HPDE6-E6E7 (cell line): ENCODE measurements around the gene SYTL1.
A peak's percentile ranks its signal among the peaks of the same experiment; 100 is the strongest.
"Not testable (repeated sequence)": the region's sequence is repeated elsewhere in the genome, so short reads cannot be mapped to it uniquely, and the experiment has no call there.

Experiments
- DNase-seq: peaks from one replicate; pipeline ENCODE4 v3.0.0; 2011; ENCODE audit warnings: missing footprints; ENCODE audit errors: extremely low spot score

SYTL1 gene

GRCh38 chr1:27383039-27383605 lies 41.3 kb downstream of the SYTL1 start, which contains the start of gene CD164L2:
Gene CD164L2 (minus strand): TSS chr1:27383333. CDS start chr1:27383239, 94 bp downstream.
- peak; percentile 86 for DNase-seq

GRCh38 chr1:27383661-27384060 lies 41.8 kb downstream of the SYTL1 start:
- no peak for DNase-seq

- DNase-seq = not testable (repeated sequence)
These were observed 43.0 kb downstream of the SYTL1 start for GRCh38 chr1:27384797-27385196.

- peak; percentile 62 for DNase-seq
These were observed 46.6 kb downstream of the SYTL1 start for GRCh38 chr1:27388337-27389005.

- peak; percentile 66 for DNase-seq
These were observed 49.8 kb downstream of the SYTL1 start for GRCh38 chr1:27391511-27392095.

- peak; percentile 85 for DNase-seq
These were observed 50.4 kb downstream of the SYTL1 start, which contains the start of gene GPR3 for GRCh38 chr1:27392096-27392777. Gene GPR3 (plus strand): TSS chr1:27392622. CDS start chr1:27393799, 1,177 bp downstream.

- DNase-seq = no peak
These were observed 51.2 kb downstream of the SYTL1 start for GRCh38 chr1:27392778-27393635.

- DNase-seq = no peak
These were observed 51.9 kb downstream of the SYTL1 start for GRCh38 chr1:27393641-27394281.

- DNase-seq = no peak
These were observed 52.4 kb downstream of the SYTL1 start for GRCh38 chr1:27394282-27394658.

- DNase-seq = no peak
These were observed 53.1 kb downstream of the SYTL1 start for GRCh38 chr1:27394925-27395324.

GRCh38 chr1:27395441-27396195 lies 53.8 kb downstream of the SYTL1 start:
- peak; percentile 68 for DNase-seq

- DNase-seq = no peak
These were observed 55.3 kb downstream of the SYTL1 start for GRCh38 chr1:27397110-27397509.

GRCh38 chr1:27397749-27398148 lies 55.9 kb downstream of the SYTL1 start:
- DNase-seq = no peak

- no peak for DNase-seq
These were observed 56.8 kb downstream of the SYTL1 start for GRCh38 chr1:27398405-27399149.

GRCh38 chr1:27399251-27400025 lies 57.6 kb downstream of the SYTL1 start:
- no peak for DNase-seq

GRCh38 chr1:27400082-27400962 lies 58.5 kb downstream of the SYTL1 start:
- no peak for DNase-seq

GRCh38 chr1:27400963-27401341 lies 59.1 kb downstream of the SYTL1 start:
- DNase-seq = no peak

- DNase-seq = peak; percentile 60
These were observed 60.5 kb downstream of the SYTL1 start for GRCh38 chr1:27402349-27402754.
